ENCODE data around the gene WDR37. TPM values are rescaled to one million over a fixed set of nuclear protein-coding genes. Genes with fewer than 3 reads are reported as not detected.

The WDR37 gene
- total RNA-seq, 1 donor from 2014 or later, result 8.5 TPM

DNA sequence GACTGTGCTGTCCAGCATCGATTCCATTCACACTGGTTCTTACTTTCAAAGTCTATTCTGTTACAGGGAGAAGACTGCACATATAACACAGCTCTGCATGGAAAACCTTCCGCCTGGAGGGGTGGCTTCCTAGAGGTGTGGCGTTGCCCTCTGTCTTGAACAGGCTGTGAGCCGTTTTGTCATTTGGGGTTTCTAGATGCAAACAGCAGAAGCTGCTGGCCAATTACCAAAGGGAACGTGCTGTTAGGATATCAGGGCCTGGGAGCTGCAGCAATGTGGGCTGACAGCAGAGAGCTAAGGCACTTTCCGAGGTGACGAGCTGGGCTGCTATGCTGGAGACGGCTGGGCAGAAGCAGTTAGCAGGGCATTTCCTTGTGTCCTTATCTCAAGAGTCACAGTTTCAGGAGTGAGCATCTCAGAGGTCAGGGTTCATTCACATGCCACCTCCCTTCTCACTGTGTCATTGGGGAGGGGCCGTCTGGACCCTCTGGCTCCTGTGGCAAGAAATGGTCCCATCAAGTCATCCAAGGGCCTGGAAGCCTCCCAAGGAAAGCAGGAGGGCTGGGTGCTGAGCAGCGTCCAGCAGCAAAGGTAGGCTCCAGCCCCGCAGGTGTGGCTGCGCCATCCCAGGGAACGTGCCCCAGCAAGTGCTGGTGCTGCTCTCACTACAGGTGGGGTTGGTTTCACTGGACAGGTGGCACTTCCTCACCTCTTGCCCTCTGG, 106.5 kb downstream of the WDR37 start:
- DNase-seq (ENCODE audit: low spot score) (peak; percentile 29), ATAC-seq (no peak)

DNA sequence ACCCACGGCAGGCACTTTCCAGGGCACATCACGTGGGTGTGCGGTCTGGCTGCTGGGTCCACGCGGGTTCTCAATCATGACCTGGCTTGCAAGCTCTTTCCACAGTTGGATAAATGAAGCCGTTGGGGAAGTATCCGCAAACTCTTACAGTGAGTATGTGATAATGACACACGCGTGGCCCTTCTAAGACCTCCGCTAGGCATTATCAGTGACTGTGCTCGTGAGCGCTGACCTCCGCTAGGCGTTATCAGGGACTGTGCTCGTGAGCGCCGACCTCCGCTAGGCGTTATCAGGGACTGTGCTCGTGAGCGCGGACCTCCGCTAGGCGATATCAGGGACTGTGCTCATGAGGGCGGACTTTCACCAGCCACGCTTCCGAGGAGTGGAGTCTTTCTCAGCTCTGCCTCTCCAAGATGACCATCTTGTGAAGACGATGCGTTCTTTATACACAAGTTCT, 107.0 kb downstream of the WDR37 start:
- ATAC-seq (no peak), DNase-seq (ENCODE audit: low spot score) (peak; percentile 31)

DNA sequence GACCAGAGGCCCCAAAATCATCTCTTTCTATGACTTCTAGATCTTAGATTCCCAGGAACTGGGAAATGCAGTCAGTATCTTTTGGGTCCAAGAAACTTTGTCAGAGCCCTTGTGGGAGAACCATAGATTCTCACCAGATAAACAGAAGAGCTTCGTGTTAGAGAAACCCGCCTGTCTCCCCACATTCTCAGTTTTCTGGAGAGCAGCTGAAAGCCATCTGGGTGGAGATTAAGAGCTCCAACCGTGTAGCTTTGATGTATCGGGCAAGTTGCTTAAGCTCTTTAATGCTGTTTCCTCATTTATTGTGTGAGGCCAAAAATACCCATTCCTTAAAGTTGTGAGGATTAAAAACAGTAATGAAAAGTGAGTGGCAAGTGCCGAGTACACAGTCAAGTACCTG, 107.6 kb downstream of the WDR37 start:
- DNase-seq (ENCODE audit: low spot score) (no peak), ATAC-seq (no peak)

DNA sequence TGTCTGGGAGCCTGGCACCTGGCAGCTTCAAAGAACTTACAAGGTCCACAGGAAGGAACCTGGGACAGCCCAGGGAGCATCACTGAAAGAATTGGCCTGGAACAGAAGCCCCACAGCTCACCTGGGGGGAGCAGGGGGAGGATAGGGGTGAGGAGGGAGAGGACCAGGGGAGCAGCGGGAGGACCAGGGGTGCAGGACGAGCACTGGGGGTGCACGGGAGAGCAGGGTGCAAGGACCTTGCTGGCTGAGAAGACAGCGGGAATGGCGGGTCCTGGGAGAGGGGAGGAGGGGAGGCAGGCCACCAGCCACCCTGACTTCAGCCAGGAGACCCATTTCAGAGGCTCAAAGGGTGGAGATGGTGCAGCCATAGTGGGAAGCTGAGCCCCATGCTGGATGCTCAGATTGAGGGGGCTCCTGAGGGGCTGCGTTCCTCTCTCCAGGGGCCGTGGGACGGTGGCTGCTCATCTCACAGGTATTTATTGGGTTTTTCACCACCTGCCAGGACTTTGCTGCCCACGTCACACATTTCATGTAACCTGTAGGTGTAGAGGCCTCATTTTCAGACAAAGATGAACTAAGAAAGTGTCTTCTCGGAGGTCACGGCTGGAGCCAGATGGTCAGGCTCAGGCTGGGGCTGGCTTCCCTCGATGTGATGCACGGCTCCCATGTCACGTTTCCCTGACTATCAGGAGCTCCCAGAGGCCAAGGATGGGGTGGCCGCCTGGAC, 110.1 kb downstream of the WDR37 start:
- ATAC-seq (no peak), DNase-seq (ENCODE audit: low spot score) (no peak)

DNA sequence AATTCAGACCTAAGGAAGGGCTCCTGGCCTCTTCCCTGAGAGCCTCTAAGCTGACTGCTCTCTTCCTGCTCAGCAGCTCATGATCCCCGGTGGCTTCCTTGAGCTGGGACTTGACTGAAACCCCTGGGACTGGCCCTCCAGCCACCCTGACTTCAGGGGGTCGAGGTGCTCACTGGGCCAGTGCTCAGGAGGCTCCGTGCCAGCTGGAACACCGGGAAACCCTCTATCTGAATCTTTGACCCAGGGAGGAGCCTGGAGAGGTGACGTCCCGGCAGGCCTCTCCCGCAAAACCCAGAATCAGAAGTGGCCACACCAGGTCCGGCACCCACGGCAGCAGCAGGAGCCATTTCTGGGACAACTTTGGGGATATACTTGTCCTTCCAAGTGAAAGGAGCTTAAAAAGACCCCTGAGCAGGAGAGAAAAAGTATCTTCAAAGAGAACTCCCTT, 110.7 kb downstream of the WDR37 start:
- DNase-seq (ENCODE audit: low spot score) (no peak), ATAC-seq (no peak)

DNA sequence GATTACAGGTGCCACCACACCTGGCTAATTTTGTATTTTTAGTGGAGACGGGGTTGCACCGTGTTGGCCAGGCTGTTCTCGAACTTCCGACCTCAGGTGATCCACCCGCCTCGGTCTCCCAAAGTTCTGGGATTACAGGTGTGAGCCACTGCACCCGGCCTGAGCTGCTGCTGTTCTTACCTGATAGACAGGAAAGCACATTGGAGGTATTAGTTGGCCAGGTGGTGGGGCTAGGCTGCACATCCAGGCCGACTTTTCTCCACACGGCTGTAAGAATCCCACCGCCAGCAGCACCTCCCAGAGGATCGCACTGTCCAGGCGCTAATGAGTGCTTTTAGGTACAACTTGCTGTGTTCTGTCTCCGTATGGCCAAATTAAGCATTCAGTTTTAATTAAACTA, 112.6 kb downstream of the WDR37 start:
- DNase-seq (ENCODE audit: low spot score), result no peak
- no peak for ATAC-seq

DNA sequence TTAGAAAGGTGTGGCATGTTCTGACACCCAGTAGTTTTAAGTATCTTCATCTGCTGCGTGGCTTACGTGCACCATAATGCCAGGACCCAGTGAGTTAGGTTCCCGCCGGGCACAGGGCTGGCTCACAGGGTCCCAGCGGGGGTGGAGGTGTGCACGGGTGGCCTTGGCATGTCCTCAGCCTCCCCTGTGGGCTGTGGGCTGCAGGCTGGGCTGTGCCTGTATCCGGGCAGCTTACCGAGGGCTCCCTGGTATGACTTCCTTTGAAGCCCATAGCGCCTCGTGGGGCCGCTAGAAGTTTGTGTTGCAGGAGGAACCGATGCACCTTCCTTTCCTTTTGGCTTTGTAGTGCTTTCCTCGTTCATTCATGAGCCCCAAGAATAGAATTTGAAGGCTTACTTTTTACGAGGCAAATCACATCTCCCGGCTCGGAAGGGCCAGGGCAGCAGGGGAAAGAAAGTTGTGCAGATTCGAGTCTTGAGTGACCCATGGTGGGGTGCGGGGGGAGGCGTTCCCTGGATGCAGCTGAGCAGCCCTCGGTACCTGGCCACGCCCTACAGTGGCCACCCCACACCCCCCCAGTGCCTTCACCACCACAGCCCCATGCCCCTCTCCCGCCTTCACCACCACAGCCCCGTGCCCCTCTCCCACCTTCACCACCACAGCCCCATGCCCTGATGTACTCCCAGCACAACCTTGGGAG, 113.2 kb downstream of the WDR37 start:
- no peak for ATAC-seq
- no peak for DNase-seq (ENCODE audit: low spot score)

DNA sequence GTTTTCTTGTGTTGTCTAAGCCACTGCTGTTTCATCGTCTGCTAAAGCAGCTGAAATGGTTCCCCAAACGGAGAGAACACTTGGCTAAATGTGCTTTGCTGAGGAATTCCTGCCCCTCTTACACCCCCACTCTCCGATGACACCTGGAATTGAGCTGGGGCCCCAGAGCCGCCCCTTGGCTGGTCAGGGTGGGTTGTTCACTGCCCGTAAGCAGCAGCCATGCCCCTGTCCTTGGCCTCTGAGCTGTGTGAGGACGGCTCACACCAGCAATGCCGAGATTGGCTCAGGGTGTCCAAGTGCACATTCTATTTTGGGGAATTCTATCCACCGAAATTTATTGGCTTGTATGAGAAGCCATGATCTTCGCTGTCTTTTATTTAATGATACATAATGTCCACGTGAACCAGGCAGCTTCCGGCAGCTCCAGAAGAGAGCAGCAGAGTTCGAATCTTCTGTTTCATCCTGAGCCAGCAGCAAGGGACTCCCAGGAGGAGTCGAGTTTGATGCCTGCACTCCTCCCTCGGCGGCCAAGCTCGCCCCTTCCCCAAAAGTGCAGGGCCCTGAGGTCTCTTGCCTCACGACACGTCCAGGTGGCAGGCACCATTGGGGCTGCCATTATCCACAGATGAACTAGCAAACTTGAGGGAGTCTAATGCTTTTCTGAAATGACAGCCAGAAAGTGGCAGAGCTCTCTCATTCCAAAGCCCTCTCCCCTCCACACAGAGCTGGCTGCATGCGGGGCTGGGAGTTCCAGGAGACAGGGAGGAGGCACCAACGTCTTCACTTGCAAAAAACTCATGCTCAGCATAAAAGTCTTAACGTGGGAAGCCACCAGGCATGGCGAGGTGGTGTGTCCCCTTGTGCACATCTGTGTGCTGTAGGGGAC, 114.0 kb downstream of the WDR37 start:
- ATAC-seq, result no peak
- no peak for DNase-seq (ENCODE audit: low spot score)

DNA sequence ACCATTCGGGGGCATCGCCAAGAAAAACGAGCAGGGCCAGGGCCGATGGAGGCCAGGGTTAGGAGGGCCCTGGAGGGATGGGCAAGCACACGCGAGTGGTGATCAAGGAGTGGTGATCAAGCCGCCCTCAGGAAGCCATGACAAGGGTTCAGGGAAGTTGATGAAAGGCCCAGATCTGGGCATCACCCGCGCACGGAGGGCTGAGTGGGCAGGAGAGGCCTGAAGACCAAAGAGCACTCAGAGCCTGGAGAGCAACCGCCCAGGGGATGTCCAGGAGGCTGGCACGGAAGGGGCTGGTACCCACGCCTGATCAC, 114.6 kb downstream of the WDR37 start:
- no peak for ATAC-seq
- no peak for DNase-seq (ENCODE audit: low spot score)

DNA sequence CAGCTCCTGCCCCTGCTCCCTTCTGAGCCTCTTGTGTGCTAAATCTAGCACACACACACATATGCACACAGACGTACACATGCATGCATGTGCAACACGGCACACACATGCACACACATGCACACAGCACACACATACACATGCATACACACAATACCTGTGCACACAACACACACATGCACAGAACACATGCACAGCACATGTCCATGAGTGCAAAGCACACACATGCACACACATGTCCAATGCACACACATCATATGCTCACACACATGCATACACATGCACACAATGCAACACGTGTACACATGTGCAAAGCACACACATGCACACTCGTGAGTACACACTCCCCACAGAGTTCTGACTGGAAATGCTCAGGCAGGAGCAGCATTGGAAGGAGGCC, 115.0 kb downstream of the WDR37 start:
- no peak for DNase-seq (ENCODE audit: low spot score)
- no peak for ATAC-seq

DNA sequence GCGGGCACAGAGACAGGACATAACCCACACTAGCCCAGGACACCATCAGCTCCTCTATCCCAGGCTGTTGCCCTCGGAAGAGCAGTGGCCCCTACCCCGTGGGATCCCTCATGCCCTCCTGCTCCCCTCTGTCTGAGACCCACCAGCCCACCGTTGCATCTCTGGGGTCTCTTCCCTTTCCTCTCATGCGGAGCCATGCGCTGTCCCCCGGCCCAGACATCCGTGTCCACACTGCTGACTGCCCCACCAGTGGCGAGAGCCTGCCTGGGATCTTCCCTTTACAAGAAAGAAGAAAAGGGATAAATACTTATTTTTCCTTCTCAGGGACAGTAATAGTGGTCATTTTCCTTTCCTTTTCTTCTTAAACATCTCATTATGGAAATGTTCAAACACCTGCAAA, 115.4 kb downstream of the WDR37 start:
- ATAC-seq (no peak), DNase-seq (ENCODE audit: low spot score) (no peak)

DNA sequence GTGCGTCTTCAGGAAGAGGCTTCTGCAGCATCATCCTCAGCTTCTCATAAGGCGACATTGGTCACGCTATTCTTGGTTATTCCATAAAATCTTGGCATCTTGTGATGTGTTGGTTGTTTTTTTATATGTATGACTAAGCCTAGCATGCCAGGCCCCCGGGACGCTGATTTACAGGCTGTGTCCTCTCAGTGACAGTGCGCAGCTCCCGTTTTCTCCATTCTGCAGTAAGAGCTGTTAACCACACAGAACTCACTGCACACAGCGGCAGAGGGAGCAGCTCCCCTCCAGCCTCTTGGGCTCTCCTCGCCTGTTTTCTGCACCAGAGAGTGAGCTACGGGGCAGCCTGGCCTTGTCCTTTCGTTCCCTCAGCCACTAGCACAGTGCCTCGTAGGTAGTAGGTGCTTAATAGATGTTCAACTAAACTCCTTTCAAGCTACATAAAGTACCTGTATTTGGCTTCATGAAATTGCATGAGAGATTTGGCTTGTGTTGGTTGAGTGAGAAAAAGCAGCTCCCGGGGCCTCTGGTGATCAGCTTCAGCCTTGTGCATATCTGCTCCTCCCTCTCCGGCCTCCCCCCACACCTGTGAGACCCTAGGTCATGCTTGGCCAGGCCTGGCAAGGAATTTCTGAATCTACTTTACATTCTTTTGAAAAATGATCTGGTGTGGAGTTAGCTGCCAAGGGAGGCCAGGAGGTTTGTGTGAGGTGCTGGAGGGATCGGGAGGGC, 116.2 kb downstream of the WDR37 start:
- no peak for ATAC-seq
- DNase-seq (ENCODE audit: low spot score), result no peak

DNA sequence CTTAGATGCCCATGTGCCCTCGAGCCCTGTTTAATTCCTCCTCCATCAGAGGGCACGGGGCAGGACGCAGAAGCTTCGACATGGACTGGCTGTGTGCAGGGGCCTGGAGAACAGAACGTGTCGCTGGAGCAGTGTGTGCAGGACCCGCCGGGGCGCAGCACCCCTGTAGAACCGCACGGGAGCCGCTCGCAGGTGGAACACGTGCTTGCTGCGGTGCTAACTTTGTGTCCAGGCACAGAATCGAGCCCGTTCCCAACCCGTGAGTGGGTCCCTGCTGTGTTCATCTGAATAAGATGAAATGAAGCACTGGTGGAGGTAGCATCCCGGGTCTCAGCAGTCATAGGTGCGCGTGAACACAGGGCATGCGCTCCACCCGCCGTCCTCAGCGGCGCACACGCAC, 116.9 kb downstream of the WDR37 start:
- no peak for ATAC-seq
- DNase-seq (ENCODE audit: low spot score), result no peak

DNA sequence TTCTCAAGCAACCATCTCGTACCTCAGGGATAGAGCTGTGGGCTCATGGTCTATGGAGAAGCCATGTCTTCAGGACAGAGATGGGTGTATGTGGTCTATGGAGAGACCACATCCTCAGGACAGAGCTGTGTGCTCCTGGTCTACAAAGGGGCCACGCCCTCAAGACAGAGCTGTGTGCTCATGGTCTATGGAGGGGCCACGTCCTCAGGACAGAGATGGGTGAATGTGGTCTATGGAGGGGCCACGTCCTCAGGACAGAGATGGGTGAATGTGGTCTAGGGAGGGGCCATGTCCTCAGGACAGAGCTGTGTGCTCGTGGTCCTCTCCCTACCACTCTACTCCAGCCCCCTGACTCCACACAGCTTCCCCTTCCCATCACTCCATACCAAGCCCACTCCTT, 117.8 kb downstream of the WDR37 start:
- ATAC-seq, result no peak
- DNase-seq (ENCODE audit: low spot score), result no peak

DNA sequence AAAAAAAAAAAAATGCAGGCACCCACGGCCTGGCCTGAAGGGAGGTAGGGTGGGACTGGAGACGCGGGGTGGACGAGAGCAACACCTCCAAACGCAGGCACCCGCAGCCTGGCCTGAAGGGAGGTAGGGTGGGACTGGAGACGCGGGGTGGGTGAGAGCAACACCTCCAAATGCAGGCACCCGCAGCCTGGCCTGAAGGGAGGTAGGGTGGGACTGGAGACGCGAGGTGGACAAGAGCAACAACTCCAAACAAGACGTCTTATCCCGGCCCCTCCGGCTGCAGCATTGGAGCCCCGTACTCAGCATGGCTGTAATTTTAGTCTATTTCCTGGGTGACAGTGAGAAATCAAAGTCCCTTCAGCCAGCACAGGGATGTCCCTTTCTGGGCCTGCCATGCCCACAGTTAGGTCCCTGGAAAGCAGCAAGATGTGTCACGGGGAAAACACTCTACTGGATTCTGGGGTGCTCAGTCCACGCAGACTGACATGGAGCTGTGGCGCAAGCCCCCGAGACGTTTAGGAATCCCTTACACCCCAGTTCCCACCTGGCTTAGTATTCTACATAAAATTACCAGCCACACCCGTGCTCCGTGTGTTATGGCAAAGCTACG, 119.9 kb downstream of the WDR37 start:
- ATAC-seq (no peak), DNase-seq (ENCODE audit: low spot score) (no peak)

DNA sequence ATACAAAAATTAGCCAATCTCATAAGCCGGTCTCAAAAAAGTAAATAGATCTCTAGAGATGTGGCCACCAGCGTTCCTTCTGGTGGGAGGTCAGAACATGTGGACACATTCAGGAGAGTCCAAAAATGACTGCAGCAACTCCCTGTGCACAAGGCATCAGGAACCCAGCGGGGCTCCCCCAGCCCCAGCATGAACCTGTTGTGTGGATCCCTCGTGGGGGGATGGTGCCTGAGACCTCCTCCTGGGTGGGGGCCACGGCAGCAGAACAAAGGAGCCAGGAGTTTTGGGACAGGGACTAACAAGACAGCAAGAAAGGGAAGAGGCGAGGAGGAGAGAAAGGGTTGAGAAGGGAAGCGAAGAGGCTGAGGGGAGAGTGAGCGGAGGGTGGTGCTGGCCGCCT, 121.8 kb downstream of the WDR37 start:
- ATAC-seq, result no peak
- no peak for DNase-seq (ENCODE audit: low spot score)

DNA sequence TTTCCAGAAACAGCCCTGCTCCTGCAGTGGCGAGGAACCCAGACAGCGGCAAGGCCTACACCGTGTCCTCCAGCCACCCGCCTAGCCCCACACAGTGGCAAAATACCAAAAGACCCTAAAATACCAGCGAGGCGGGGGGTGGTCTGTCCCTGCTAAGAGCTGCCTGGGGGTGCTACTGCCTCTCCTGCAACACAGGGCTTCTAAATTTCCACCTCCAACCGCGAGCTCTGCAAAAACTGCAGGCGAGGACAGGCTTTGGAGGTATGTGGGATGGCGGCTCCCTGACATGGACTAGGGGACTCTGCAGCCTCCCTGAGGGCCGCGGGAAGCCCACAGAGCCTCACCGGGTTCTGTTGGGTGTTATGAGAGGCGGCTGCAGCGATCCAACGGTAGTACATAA, 122.3 kb downstream of the WDR37 start:
- DNase-seq (ENCODE audit: low spot score), result no peak
- no peak for ATAC-seq

DNA sequence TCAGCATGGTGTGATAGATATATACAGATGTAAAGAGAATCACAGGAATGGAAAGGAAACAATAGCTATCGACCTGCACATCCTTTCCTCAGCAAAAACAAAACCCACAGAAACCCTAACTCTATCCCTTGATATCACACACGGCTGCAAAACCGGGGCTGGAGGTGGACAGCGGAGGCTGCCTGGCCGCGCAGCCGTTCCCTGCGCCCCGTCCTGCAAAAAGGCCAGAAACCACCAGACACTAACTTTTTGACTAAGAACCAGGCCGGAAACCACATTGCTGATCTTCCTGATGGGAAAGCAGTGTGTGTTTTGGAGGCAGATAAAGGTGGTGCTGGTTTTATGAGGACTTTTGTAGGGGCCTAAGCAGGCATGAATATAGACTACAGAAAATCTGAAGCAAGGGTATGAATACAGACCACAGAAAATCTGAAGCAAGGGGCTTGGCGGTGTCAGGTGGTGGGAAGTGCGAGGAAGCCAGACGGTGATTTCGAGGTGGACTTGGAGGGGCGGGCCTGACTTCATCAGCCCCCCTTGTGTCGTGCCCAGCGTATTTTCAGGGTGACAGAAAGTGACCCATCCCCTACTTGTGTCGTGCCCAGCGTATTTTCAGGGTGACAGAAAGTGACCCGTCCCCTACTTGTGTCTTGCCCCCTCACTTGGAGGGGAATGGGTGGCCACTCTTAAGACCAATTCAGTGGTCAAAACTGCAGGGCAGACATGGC, 123.3 kb downstream of the WDR37 start:
- ATAC-seq (no peak), DNase-seq (ENCODE audit: low spot score) (no peak)

DNA sequence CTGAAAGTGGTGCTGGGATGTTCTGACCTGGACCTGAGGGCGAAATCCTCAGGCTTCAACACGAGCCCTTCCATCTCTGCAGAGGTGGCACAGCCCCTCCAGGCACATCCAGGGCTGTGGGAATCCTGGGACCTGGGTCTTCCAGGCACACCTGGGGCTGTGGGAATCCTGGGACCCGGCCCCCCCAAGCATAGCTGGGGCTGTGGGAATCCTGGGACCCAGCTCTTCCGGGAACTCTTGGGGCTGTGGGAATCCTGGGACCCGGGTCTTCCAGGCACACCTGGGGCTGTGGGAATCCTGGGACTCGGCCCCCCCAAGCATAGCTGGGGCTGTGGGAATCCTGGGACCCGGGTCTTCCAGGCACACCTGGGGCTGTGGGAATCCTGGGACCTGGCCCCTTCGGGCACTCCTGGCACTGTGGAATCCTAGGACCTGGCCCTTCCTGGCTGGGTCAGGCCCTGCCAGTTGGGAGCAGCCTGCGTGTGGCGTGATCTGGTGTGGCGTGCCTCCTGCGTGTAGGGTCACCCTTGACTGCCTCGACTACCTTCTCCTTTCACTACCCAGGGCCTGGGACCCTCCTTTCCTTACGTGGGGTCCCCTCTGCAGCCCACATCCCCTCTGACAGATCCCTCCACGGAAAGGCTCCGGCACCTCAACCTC, 124.0 kb downstream of the WDR37 start:
- DNase-seq (ENCODE audit: low spot score) (no peak), ATAC-seq (no peak)

Data from left lobe of liver (tissue), 2 donors.